Amniotic stem cell (primary cell): ENCODE measurements around the gene PLEKHG1.

ENCODE experiments used
- DNase-seq: peaks from one replicate; lab custom pipeline; 2025; lab: John Stamatoyannopoulos, UW

PLEKHG1 gene

GRCh38 chr6:150640556-150641209, 41.0 kb downstream of the PLEKHG1 start:
- no peak for DNase-seq

DNA sequence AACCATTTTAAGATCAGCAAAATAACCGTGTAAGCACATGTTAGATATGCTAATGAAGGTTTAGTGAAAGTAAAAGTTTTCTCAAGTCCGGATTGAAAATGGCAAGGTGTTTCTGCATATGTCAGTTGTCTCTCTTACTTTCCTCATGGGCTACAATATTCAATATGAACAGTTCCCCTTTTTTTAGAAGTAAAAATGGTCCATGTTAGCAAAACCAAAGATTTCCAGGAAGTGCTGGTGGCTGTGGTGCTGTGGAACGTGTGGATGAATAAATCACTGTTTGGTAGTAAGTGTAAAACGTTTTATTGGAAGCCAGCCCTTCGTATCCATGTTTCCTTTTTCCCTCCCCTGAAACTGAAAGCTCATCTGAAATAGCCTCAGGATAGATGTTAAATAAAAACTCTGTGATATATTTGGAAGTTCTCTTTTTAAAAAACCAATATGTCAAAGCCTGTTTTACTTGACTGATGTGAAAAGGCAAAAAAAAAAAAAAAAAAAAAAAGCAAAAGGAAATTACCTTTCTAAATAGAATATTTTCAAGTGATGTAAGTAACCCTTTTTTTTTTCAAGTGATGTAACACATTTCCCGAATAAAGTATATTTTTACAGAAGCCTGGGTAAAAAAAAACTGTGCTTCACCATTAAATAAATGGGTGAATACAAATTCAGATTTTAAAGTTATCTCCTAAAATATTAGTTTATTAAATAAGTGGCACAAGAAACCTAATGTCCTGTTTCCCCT, 41.9 kb downstream of the PLEKHG1 start:
- no peak for DNase-seq

GRCh38 chr6:150646228-150646627, 46.5 kb downstream of the PLEKHG1 start:
- DNase-seq: no peak

DNA sequence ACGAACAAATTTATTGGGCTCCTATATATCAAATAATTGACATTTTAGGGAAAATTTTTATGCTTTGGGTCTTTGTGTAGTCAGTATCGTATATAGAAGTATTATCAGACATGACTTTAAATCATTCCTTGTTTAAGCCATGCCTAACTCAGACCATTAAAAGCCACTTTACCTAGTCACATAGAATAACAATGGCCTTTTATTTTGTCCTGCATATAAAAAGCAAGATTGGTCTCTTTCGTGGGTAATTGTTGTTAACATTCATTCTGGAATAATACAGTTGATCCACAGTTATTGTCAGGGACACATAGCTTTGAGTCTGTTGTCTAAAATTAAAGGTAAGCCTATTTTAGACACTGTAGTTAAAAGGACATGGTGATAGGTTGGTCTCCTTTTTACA, 47.4 kb downstream of the PLEKHG1 start:
- no peak for DNase-seq
